A673 (cell line): ENCODE data around the gene ARHGEF19. TPM values are rescaled to one million over a fixed set of nuclear protein-coding genes. Genes with fewer than 3 reads are reported as not detected.

Experiments
- BruUV-seq: library from RNA; stranded (reverse); fragments of 400-500 nt; replicated peaks from 2 replicates; lab custom pipeline; 2021; lab: Mats Ljungman, UMichigan
- CTCF ChIA-PET: fragments of 300-600 bp; sonication (Branson Sonifier 250); formaldehyde crosslinking; loops from one replicate; lab custom pipeline; 2022; ENCODE audit warnings: antibody characterized with exemption; lab: Charles Lee
- POLR2A ChIA-PET: fragments of 300-600 bp; sonication (Branson Sonifier 250); formaldehyde crosslinking; loops from one replicate; lab custom pipeline; 2022; ENCODE audit warnings: antibody characterized with exemption; ENCODE audit not compliant: low non-redundant PET; lab: Charles Lee
- DNase-seq: peaks from one replicate; pipeline ENCODE4 v3.0.0-alpha.2; 2015; ENCODE audit warnings: low spot score
- H3K27ac ChIP-seq: fragments of 200-600 bp; sonication (generic); 2 replicates; pipeline ENCODE4 v1.5.1; 2016; ENCODE audit warnings: mixed run types, low read depth, mild to moderate bottlenecking, mixed read lengths, antibody characterized with exemption, low read length; ENCODE audit not compliant: poor library complexity, severe bottlenecking
- H3K27me3 ChIP-seq: fragments of 200-600 bp; sonication (generic); replicated peaks from 2 replicates; pipeline ENCODE4 v1.6.1; 2017; ENCODE audit warnings: mixed run types, low read depth, mild to moderate bottlenecking, mixed read lengths, antibody characterized with exemption, low read length; ENCODE audit not compliant: insufficient read depth, poor library complexity
- H3K36me3 ChIP-seq: fragments of 200-600 bp; sonication (generic); 2 replicates; pipeline ENCODE4 v1.6.1; 2016; ENCODE audit warnings: mixed run types, mild to moderate bottlenecking, mixed read lengths, antibody characterized with exemption, low read length; ENCODE audit not compliant: insufficient read depth, poor library complexity, severe bottlenecking
- H3K4me1 ChIP-seq: fragments of 200-600 bp; sonication (generic); 2 replicates; pipeline ENCODE4 v1.6.1; 2017; ENCODE audit warnings: mixed run types, mild to moderate bottlenecking, mixed read lengths, antibody characterized with exemption, low read length; ENCODE audit not compliant: insufficient read depth, poor library complexity, severe bottlenecking
- H3K4me3 ChIP-seq: fragments of 200-600 bp; sonication (generic); 2 replicates; pipeline ENCODE4 v1.5.1; 2016; ENCODE audit warnings: low read depth, mixed run types, mild to moderate bottlenecking, mixed read lengths, low read length; ENCODE audit not compliant: poor library complexity, severe bottlenecking
- H3K9me3 ChIP-seq: fragments of 200-600 bp; sonication (generic); 2 replicates; pipeline ENCODE4 v1.6.1; 2016; ENCODE audit warnings: mixed run types, low read depth, mild to moderate bottlenecking, mixed read lengths, antibody characterized with exemption, low read length; ENCODE audit not compliant: poor library complexity, severe bottlenecking
- CTCF ChIP-seq: fragments of 300-800, 200-600 bp; sonication (generic); conservative IDR thresholded peaks from 2 replicates; pipeline ENCODE4 v1.5.1; 2017; ENCODE audit warnings: low read depth, mild to moderate bottlenecking, antibody characterized with exemption, low read length, moderate library complexity, mixed read lengths
- EZH2 ChIP-seq: fragments of 200-600 bp; sonication (generic); IDR thresholded peaks from 2 replicates; pipeline ENCODE4 v1.6.1; 2017; ENCODE audit warnings: borderline replicate concordance, low read depth, mild to moderate bottlenecking, mixed read lengths, antibody characterized with exemption, low read length; ENCODE audit not compliant: poor library complexity, severe bottlenecking
- intact Hi-C: fragments of 100-400 bp; cut with micrococcal nuclease; formaldehyde crosslinking; loops from one replicate; pipeline ENCODE4 v1.10.0; 2022; ENCODE audit not compliant: unreplicated experiment
- total RNA-seq: library from RNA; stranded (reverse); gene quantifications from 2 replicates; pipeline ENCODE4 v1.2.3, GENCODE V29; 2021

ARHGEF19 gene
- total RNA-seq, 1 experiment from 2014 or later: 5.2 TPM

GRCh38 chr1:16184557-16185303 lies 27.7 kb downstream of the ARHGEF19 start:
- Histone ChIP-seq H3K27me3 (no peaks in the 10 kb centered on the region), H3K36me3 (no peaks in the 10 kb centered on the region), H3K4me3 (no peak overlapping the region), H3K9me3 (no peaks in the 10 kb centered on the region), H3K4me1 (no peaks in the 10 kb centered on the region), H3K27ac (no peak overlapping the region)
- POLR2A ChIA-PET: interaction anchor here (0.5 to 0.7 kb wide), 2 partner anchors 20 to 136 kb away, joined by 3 to 9 read pairs; no protein-coding TSS in a partner anchor
- no TSS peak for BruUV-seq
- CTCF ChIA-PET: interaction anchor here (0.7 kb wide), 1 partner anchor 15 kb away, joined by 5 read pairs; no protein-coding TSS in a partner anchor
- no peak for DNase-seq
- TF ChIP-seq EZH2 (no peak), CTCF (no peak)
- intact Hi-C loops: no loop called here

- ChIA-PET POLR2A (no interaction called here), CTCF (no interaction called here)
- no peak for DNase-seq
- no peaks in the 10 kb centered on the region for H3K4me1 ChIP-seq
- no peak overlapping the region for H3K4me3 ChIP-seq
- intact Hi-C loops: no loop called here
- no peaks in the 10 kb centered on the region for H3K9me3 ChIP-seq
- H3K36me3 ChIP-seq: no peaks in the 10 kb centered on the region
- BruUV-seq: no TSS peak
- no peaks in the 10 kb centered on the region for H3K27me3 ChIP-seq
- no peak overlapping the region for H3K27ac ChIP-seq
- TF ChIP-seq EZH2 (no peak), CTCF (no peak)
Observed at GRCh38 chr1:16183765-16184556, 28.5 kb downstream of the ARHGEF19 start.

GRCh38 chr1:16183179-16183578 lies 29.3 kb downstream of the ARHGEF19 start:
- POLR2A ChIA-PET: no interaction called here
- H3K4me3 ChIP-seq: no peak overlapping the region
- H3K27ac ChIP-seq: no peak overlapping the region
- no peaks in the 10 kb centered on the region for H3K4me1 ChIP-seq
- BruUV-seq: no TSS peak
- TF ChIP-seq CTCF: no peak
- no peak for TF ChIP-seq EZH2
- H3K27me3 ChIP-seq: no peaks in the 10 kb centered on the region
- no peaks in the 10 kb centered on the region for H3K36me3 ChIP-seq
- CTCF ChIA-PET: no interaction called here
- intact Hi-C loops: no loop called here
- no peak for DNase-seq
- H3K9me3 ChIP-seq: no peaks in the 10 kb centered on the region
